CD14-positive monocyte (primary cell): ENCODE measurements around the gene KRT222. TPM values are rescaled to one million over a fixed set of nuclear protein-coding genes. Genes with fewer than 3 reads are reported as not detected.

ENCODE experiments used
- DNase-seq, 3 donors: peaks; one replicate each; pipeline ENCODE4 v3.0.0-alpha.2; 2011 to 2022
- H2AFZ ChIP-seq: 2 replicates; pipeline ENCODE4 v1.6.0; 2012; ENCODE audit warnings: mild to moderate bottlenecking, low read depth, low read length, inconsistent platforms; ENCODE audit not compliant: insufficient read depth, poor library complexity, severe bottlenecking
- H3K27ac ChIP-seq, 2 donors: 1 replicate in 1 of 2; 2 replicates in 1 of 2; pipeline ENCODE4 v1.5.1; 2012 to 2013; ENCODE audit warnings: low read length in 2 of 2, control low read depth in 1 of 2, inconsistent platforms in 1 of 2, low read depth in 1 of 2, mild to moderate bottlenecking in 1 of 2
- H3K27me3 ChIP-seq, 2 donors: one replicate each; pipeline versions ENCODE4 v1.6.0 to v1.6.1; 2011 to 2013; ENCODE audit warnings: low read length in 2 of 2; ENCODE audit not compliant: control insufficient read depth in 2 of 2, insufficient read depth in 2 of 2
- H3K36me3 ChIP-seq, 2 donors: replicated peaks in 1 of 2; 1 replicate in 1 of 2; 2 replicates in 1 of 2; pipeline versions ENCODE4 v1.5.1 to v1.6.1; 2012 to 2013; ENCODE audit warnings: low read length in 2 of 2, control low read depth in 1 of 2, inconsistent platforms in 1 of 2, mild to moderate bottlenecking in 1 of 2; ENCODE audit not compliant: insufficient read depth in 2 of 2, control insufficient read depth in 1 of 2
- H3K4me1 ChIP-seq, 2 donors: 1 replicate in 1 of 2; 2 replicates in 1 of 2; pipeline versions ENCODE4 v1.5.1 to v1.6.1; 2012 to 2013; ENCODE audit warnings: low read length in 2 of 2, control low read depth in 1 of 2, inconsistent platforms in 1 of 2, mild to moderate bottlenecking in 1 of 2, moderate library complexity in 1 of 2; ENCODE audit not compliant: insufficient read depth in 2 of 2, control insufficient read depth in 1 of 2
- H3K4me2 ChIP-seq: replicated peaks from 2 replicates; pipeline ENCODE3; 2012; ENCODE audit warnings: low read length, moderate library complexity, mild to moderate bottlenecking; ENCODE audit not compliant: poor library complexity, severe bottlenecking; ENCODE audit errors: extremely low read depth
- H3K4me3 ChIP-seq, 3 experiments: fragments of 200-600 bp in 1 of 3; sonication (generic) in 1 of 3; replicated peaks in 1 of 3; 1 replicate in 2 of 3; 2 replicates in 1 of 3; pipeline ENCODE4 v1.5.1; 2011 to 2013; ENCODE audit warnings: low read length in 3 of 3, mild to moderate bottlenecking in 3 of 3, control low read depth in 2 of 3, low read depth in 2 of 3, inconsistent platforms in 1 of 3, moderate library complexity in 1 of 3
- H3K79me2 ChIP-seq: 2 replicates; pipeline ENCODE4 v1.6.0; 2012; ENCODE audit warnings: mild to moderate bottlenecking, control low read depth, inconsistent platforms, low read length, moderate library complexity; ENCODE audit not compliant: insufficient read depth
- H3K9ac ChIP-seq: 2 replicates; pipeline ENCODE4 v1.6.0; 2017; ENCODE audit warnings: low read length, mild to moderate bottlenecking; ENCODE audit not compliant: insufficient read depth, poor library complexity, severe bottlenecking
- H3K9me3 ChIP-seq, 2 donors: replicated peaks in 1 of 2; 1 replicate in 1 of 2; 2 replicates in 1 of 2; pipeline versions ENCODE4 v1.5.1 to v1.6.1; 2012 to 2013; ENCODE audit warnings: low read length in 2 of 2, control low read depth in 1 of 2; ENCODE audit not compliant: control insufficient read depth in 1 of 2, insufficient read depth in 1 of 2
- H4K20me1 ChIP-seq: 2 replicates; pipeline ENCODE4 v1.6.0; 2012; ENCODE audit warnings: mild to moderate bottlenecking, low read length, control low read depth, moderate library complexity; ENCODE audit not compliant: insufficient read depth
- H3K27ac Mint-ChIP-seq, 7 donors: one replicate each; pipeline ENCODE4 v1.8.0; 2020; ENCODE audit warnings: mild to moderate bottlenecking in 7 of 7, mixed read lengths in 7 of 7, moderate library complexity in 6 of 7, inconsistent platforms in 2 of 7
- H3K27me3 Mint-ChIP-seq, 3 donors: one replicate each; pipeline ENCODE4 v1.8.0; 2021 to 2022; ENCODE audit warnings: low read depth in 3 of 3, mild to moderate bottlenecking in 3 of 3, mixed read lengths in 3 of 3, moderate library complexity in 3 of 3, inconsistent platforms in 1 of 3
- H3K36me3 Mint-ChIP-seq, 2 donors: one replicate each; pipeline ENCODE4 v1.8.0; 2020; ENCODE audit warnings: mixed read lengths in 2 of 2, inconsistent platforms in 1 of 2, mild to moderate bottlenecking in 1 of 2
- H3K4me1 Mint-ChIP-seq: one replicate; pipeline ENCODE4 v1.8.0; 2020; ENCODE audit warnings: mild to moderate bottlenecking, mixed read lengths
- H3K4me3 Mint-ChIP-seq, 2 donors: one replicate each; pipeline ENCODE4 v1.8.0; 2020; ENCODE audit warnings: mild to moderate bottlenecking in 2 of 2, mixed read lengths in 2 of 2, moderate library complexity in 1 of 2
- H3K9me3 Mint-ChIP-seq, 7 donors: one replicate each; pipeline ENCODE4 v1.8.0; 2020 to 2022; ENCODE audit warnings: mixed read lengths in 7 of 7, mild to moderate bottlenecking in 6 of 7, moderate library complexity in 6 of 7, inconsistent platforms in 2 of 7
- WGBS: methylation state at CpG from one replicate; pipeline ENCODE4 v1.1.5; 2013; ENCODE audit warnings: missing lambda C conversion rate; ENCODE audit not compliant: insufficient coverage; 5-methylcytosine and 5-hydroxymethylcytosine counted together
- intact Hi-C, 2 donors: fragments of 100-400 bp; cut with micrococcal nuclease; formaldehyde crosslinking; loops; one replicate each; pipeline versions ENCODE4 v1.15.0 to v1.15.1; 2023
- polyA plus RNA-seq, 3 donors: library from polyadenylated mRNA; depleted of rRNA in 1 of 3; unstranded in 2 of 3; stranded (reverse) in 1 of 3; fragments of 300-500 nt in 2 of 3; fragments of >200 nt in 1 of 3; fragmentation: Illumina TruSeq in 2 of 3; gene quantifications; 1 replicate in 2 of 3; 2 replicates in 1 of 3; pipeline ENCODE4 v1.2.3, GENCODE V29; 2012 to 2021
- TF ChIP-seq, protein P1 (sequence below): fragments of 200-600 bp; IDR thresholded peaks from one replicate; pipeline ENCODE4 v1.8.0; 2022; ENCODE audit warnings: antibody characterized with exemption, mild to moderate bottlenecking

Gene KRT222
- polyA plus RNA-seq, 3 donors: not detected

- H3K27me3 ChIP-seq: peaks cover 48 to 49% of the 10 kb centered on the region in 2 donors
- no peak overlapping the region for H3K4me3 ChIP-seq
- Mint-ChIP-seq H3K4me1 (peaks cover 2% of the 10 kb centered on the region), H3K9me3 (peaks cover 0 to 3% (median 0%) of the 10 kb centered on the region in 7 donors), H3K36me3 (no peaks in the 10 kb centered on the region), H3K27me3 (peaks cover 40 to 64% (median 59%) of the 10 kb centered on the region in 3 donors), H3K27ac (no peak overlapping the region), H3K4me3 (peak overlapping the region in 1 of 2 donors; percentile 28)
- no peak overlapping the region for H2AFZ ChIP-seq
- no peaks in the 10 kb centered on the region for H4K20me1 ChIP-seq
- no peak overlapping the region for H3K27ac ChIP-seq
- no peak overlapping the region for H3K9ac ChIP-seq
- intact Hi-C loops: no loop called here
- no peaks in the 10 kb centered on the region for H3K36me3 ChIP-seq
- no peak for DNase-seq
- no peak overlapping the region for H3K4me2 ChIP-seq
- TF ChIP-seq, protein P1, sequence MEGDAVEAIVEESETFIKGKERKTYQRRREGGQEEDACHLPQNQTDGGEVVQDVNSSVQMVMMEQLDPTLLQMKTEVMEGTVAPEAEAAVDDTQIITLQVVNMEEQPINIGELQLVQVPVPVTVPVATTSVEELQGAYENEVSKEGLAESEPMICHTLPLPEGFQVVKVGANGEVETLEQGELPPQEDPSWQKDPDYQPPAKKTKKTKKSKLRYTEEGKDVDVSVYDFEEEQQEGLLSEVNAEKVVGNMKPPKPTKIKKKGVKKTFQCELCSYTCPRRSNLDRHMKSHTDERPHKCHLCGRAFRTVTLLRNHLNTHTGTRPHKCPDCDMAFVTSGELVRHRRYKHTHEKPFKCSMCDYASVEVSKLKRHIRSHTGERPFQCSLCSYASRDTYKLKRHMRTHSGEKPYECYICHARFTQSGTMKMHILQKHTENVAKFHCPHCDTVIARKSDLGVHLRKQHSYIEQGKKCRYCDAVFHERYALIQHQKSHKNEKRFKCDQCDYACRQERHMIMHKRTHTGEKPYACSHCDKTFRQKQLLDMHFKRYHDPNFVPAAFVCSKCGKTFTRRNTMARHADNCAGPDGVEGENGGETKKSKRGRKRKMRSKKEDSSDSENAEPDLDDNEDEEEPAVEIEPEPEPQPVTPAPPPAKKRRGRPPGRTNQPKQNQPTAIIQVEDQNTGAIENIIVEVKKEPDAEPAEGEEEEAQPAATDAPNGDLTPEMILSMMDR: no peak
- no peaks in the 10 kb centered on the region for H3K9me3 ChIP-seq
- no peaks in the 10 kb centered on the region for H3K79me2 ChIP-seq
- H3K4me1 ChIP-seq: no peaks in the 10 kb centered on the region
Measured at GRCh38 chr17:40666331-40666730, 1.4 kb upstream of the KRT222 start.

- H3K79me2 ChIP-seq: no peaks in the 10 kb centered on the region
- H3K27ac Mint-ChIP-seq: no peak overlapping the region
- WGBS: no CpG with 5 or more reads among the region's 3 CpGs
- no peaks in the 10 kb centered on the region for H3K36me3 ChIP-seq
- H3K4me2 ChIP-seq: no peak overlapping the region
- no peak overlapping the region for H3K4me3 Mint-ChIP-seq
- H4K20me1 ChIP-seq: no peaks in the 10 kb centered on the region
- TF ChIP-seq, protein P1: no peak
- H3K27me3 Mint-ChIP-seq: peaks cover 50 to 68% (median 61%) of the 10 kb centered on the region in 3 donors
- H3K4me1 Mint-ChIP-seq: peaks cover 2% of the 10 kb centered on the region
- no peaks in the 10 kb centered on the region for H3K9me3 ChIP-seq
- no peaks in the 10 kb centered on the region for H3K4me1 ChIP-seq
- no peak for DNase-seq
- H3K4me3 ChIP-seq: no peak overlapping the region
- intact Hi-C loops: no loop called here
- H3K9ac ChIP-seq: no peak overlapping the region
- no peak overlapping the region for H3K27ac ChIP-seq
- no peaks in the 10 kb centered on the region for H3K36me3 Mint-ChIP-seq
- peaks cover 43 to 60% of the 10 kb centered on the region in 2 donors for H3K27me3 ChIP-seq
- peaks cover 0 to 3% (median 0%) of the 10 kb centered on the region in 7 donors for H3K9me3 Mint-ChIP-seq
- no peak overlapping the region for H2AFZ ChIP-seq
Measured at GRCh38 chr17:40663252-40663651, 1.7 kb downstream of the KRT222 start.
